Activated CD4-positive, alpha-beta T cell treated with anti-CD3 and anti-CD28 coated beads, Interleukin-2, amount 50 U/mL, for 4 hours (primary cell): ENCODE measurements around the gene KCNC3.

Source experiments
- DNase-seq, 2 experiments: peaks; one replicate each; pipeline ENCODE4 v3.0.0-alpha.2; 2020

KCNC3 gene

GRCh38 chr19:50272263-50272897 is 56.8 kb downstream of the KCNC3 start:
- DNase-seq, result no peak

DNA sequence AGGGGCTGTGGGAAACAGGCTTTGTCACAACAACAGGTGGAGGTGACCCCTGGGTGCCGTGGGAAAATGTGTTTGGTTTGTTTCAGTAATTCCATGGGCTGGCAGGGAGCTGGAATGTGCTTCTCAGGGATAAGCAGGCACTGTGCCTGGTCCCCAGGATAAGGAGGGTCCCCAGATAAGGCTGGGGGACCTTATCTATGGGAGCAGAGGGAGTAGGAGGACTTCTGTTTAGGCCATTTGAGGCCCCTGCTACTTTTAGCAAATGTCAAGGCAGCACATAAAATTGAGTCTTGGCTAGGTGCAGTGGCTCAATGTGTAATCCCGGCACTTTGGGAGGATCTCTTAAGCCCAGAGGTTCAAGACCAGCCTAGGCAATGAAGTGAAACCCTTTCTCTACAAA is 59.5 kb downstream of the KCNC3 start:
- no peak for DNase-seq

GRCh38 chr19:50268501-50268900 is 60.7 kb downstream of the KCNC3 start:
- no peak for DNase-seq

- no peak for DNase-seq
Measured at GRCh38 chr19:50268041-50268440, 61.1 kb downstream of the KCNC3 start.

- DNase-seq, result peak in 1 of 2 experiments; percentile 4
Measured at GRCh38 chr19:50266896-50267295, 62.3 kb downstream of the KCNC3 start.

GRCh38 chr19:50266041-50266440 is 63.1 kb downstream of the KCNC3 start:
- no peak for DNase-seq

- DNase-seq, result no peak
Measured at GRCh38 chr19:50264483-50265186, 64.5 kb downstream of the KCNC3 start.

GRCh38 chr19:50263176-50263575 is 66.0 kb downstream of the KCNC3 start:
- DNase-seq, result no peak
